NCI-H524 treated with DMSO at 0.1 percent for 48 hours (cell line): Measurements from ENCODE around the gene FAM227B.
"Not testable (repeated sequence)": the region's sequence is repeated elsewhere in the genome, so short reads cannot be mapped to it uniquely, and the experiment has no call there.

Experiments used
- DNase-seq: peaks from one replicate; lab custom pipeline; 2025; lab: John Stamatoyannopoulos, UW

The FAM227B gene

DNA sequence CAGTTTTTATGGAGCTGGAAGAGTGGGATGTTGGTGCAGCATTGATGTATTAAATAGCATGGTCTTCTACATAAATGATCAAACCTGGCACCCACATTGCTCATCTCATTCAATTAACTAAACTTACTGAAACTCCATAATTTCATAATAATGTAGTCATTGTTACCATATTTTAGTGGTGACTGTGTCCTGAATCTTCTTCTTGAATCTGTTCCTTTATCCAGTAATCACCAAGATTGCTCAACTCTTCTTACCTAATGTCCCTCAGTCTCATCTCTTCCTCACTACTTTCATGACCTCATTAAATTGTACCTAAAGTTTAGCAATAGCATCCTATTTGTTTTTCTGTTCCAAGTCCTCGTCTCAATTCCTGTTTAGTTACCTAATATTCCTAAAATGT is 127.8 kb downstream of the FAM227B start:
- DNase-seq: no peak

DNA sequence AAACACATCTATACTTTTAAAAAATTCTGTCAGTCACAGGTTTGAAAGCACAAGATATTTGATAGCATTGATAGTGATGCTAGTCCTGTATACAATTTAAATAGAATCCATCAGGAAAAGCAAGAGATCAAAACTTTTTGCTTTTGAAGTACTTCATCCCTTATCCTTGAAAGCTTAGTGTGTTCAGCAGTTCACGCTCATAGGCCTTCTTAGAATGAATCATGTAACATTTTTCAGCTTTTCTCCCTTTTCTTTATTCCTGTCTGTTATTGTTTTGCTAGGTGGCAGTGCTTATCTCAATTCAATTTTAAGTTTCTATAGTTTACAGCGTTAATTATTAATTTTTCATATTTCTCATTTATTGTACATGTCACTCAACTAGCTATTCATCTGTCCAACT is 128.5 kb downstream of the FAM227B start:
- no peak for DNase-seq

DNA sequence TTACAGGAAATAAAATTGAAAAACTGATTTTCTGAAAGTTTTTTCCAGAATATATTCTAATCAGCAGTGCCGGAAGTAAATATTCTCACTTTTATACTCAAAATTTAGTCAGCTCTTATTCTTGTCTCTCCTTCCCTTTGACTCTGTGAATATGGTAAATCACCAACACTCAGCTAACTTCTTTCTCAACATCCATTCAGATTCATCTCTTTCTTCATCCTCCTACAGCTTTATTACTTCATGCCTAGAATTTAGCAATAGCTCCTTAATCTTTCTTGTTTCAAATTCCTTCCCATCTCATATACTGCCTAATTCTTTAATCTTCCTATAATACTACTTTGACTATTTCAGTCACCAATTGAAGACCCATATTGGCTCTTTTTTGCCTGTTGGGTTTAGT is 129.7 kb downstream of the FAM227B start:
- DNase-seq: no peak

DNA sequence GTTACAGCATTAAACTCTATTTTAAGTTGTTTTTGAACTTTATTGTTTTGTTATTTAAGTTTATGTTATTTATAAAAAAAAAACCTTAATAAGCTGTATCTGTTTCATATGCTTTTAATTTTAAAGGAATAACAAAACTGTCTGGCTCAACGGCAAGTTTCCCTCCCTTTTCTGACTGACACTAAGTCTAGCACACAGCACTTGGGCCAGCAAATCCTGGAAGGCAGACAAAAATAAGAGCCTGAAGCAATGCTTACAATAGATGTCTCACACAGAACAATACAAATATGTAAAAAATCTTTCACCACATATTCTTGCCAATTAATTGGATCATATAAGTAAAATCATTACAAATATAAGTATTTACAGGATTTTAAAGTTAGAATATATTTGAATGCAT is 135.2 kb downstream of the FAM227B start:
- DNase-seq: not testable (repeated sequence)

DNA sequence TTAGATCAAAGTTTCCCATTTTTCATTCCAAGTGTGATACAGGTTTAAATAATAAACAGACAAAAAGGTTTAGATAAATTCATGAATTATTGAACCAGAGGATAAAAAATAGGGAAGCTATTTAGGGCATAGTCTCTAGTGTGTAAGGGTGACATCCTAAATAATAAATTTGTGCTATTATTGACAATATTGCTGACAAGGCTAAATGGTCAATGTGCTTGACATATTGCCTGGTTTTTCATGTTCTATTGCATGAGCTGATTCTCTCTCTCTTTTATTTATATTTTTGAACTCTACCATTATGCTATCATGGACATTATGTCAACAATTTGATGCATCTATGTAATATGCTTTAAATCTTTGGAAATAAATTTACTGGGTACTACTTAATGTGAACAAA is 141.6 kb downstream of the FAM227B start:
- DNase-seq: not testable (repeated sequence)

DNA sequence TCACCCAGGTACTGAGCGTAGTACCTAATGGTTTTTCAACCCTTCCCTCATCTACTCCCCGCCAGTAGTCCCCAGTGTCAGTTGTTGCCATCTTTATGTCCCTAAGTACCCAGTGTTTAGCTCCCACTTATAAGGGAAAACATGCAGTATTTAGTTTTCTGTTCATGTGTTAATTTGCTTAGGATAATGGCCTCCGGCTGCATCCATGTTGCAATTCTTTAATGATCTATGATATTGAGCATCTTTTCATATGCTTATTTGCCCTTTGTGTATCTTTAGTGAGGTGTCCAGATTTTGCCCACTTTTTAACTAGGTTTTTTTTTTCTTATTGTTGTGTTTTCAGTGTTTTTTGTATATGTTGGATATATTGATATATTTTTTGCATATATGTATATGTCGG is 142.6 kb downstream of the FAM227B start:
- not testable (repeated sequence) for DNase-seq

DNA sequence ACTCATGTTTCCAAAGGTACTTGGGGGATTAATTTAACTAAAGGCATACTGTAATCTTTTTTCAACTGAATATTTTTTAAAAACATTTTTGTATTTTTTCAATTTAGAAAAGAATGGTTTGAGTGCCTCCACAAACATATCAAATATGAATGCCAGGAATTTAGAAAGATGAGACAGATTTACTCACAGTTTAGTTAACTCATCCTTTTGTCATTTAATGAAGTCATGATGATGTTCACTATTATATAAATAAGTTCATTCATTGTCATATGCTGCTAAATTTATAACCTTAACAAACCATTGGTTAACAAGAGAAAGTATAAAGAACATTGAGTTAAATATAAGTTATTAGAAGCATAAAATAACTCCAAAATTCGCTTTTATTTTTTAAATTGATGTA is 147.6 kb downstream of the FAM227B start:
- DNase-seq: no peak

DNA sequence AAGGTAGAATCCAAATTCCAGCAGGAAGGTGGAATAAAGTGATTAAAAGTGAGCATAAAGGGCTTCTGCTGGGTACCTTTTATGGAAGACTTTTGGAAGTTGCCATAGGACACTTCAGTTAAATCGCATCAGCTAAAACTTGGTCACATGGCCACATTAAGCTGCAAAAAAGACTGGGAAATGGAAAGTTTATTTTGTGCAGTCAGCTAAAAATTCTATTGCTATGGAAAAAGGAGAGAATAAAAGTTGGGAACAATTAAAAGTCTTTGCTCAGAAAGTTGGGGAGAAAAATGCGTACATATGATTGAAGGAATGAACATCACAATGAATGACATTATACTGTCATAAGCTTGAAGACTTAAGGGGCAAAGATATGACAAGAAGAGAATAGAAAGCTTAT is 148.3 kb downstream of the FAM227B start:
- DNase-seq: no peak

DNA sequence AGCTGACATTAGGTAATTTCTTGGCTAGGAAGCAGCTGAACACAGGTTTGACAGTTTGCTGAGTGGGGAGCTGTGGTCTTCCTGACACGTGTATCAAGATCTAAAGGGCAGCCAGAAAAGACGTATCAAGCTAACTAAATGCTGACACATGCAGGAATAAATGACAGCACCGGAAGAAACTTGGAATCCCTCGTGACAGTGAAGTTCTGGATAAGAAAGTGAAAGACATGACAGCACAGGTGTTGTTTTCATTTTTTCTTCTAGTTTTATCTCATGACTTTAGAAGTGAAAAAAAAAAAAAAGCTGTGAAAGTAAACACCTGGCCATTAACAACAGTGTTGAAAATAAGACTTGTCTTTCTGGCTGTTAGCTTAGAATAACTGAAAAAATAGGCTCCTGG is 148.9 kb downstream of the FAM227B start:
- no peak for DNase-seq

DNA sequence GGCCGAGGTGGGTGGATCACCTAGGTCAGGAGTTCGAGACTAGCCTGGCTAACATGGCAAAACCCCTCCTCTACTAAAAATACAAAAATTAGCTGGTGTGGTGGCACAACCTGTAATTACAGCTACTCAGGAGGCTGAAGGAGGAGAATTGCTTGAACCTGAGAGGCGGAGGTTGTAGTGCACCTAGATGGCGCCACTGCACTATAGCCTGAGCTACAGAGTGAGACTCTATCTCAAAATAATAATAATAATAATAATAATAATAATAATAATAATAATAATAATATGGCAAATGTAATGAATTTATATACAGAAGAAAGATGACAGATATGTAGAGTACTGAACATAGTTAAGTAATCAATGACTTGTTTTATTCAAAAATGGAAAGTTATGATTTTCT is 149.4 kb downstream of the FAM227B start:
- DNase-seq: not testable (repeated sequence)

DNA sequence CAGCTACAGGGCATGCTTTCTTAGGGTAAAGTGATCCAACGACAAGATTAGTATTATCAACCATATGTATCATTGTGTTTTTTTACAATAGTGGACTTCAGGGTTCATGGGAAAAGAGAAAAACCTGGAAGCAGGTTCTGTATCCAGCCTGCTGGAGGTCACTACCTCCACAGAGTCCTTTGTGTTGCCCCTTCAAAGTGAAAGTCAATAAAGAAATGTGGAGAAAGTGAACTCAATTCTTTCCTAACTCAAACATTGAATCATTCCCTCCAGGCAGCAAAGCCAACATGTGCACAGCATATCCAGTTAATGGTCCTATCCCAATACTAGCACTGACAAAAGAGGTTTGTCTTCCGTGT is 152.2 kb downstream of the FAM227B start:
- no peak for DNase-seq

DNA sequence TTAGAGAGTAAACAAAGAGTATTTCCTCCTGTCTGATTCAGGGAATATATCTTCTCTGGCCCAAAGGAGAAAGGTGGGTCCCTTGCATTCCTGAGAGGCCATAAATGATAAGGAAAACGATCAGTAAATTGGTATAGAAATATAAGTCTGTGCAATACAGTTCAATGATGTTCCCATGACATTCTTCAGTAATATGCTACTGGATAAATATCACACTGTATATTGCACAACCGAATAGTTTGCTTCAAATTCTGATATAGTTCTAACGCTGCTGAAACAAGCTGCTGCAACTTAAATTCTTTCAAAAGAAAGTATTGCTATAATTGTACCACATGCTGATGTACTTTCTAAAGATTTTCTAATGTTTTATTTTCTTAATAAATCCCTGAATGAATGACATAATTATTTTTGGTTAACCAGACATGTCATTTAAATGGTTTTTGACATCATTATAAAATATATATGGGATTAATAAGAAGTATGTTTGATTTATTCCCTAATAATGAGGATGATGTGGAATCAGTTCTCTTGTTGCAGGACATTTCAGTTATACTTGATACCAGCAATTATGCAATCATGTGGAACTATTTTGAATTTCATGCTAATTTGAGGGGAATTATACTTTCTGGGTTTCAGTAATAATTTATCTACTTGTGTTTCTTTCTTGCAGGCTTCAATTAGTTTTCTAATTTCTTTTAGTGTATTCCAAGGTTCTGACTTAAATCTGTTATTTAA is 152.7 kb downstream of the FAM227B start:
- no peak for DNase-seq

DNA sequence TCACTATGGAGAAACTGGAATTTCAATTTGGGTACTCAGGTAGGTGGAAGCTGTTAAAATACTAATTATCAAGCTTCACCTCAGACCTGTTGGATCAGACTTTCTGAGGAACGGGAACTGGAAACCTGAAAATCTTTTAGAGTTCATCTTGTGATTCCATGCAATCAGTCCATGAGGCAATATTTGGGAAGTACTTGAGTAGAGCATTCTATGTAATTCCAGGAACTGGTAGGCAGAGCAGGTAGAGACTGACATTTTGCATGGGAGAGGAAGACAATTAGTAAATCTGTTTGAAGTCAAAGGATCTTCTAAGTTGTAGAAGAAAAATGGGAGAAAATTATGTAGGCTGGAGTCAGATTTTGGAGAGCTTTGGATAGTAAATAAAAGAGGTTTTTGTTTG is 154.5 kb downstream of the FAM227B start:
- no peak for DNase-seq

DNA sequence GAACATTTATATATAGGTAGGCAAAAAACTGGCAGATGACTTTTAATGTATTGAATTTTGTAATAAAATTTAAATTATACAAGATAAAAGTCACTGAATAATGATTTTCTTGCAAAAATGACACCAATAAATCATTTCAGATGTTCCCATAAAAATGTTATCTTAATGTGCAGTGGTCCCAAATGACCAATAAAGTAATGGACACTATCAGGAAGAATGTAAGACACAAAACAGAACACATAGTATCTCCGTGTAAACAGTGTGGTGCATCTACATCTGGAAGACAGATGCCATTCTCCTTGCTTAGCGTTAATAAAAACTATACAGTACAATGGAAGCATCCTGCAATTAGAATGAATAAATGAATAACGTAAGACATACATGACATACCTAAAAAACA is 156.1 kb downstream of the FAM227B start:
- DNase-seq: no peak

DNA sequence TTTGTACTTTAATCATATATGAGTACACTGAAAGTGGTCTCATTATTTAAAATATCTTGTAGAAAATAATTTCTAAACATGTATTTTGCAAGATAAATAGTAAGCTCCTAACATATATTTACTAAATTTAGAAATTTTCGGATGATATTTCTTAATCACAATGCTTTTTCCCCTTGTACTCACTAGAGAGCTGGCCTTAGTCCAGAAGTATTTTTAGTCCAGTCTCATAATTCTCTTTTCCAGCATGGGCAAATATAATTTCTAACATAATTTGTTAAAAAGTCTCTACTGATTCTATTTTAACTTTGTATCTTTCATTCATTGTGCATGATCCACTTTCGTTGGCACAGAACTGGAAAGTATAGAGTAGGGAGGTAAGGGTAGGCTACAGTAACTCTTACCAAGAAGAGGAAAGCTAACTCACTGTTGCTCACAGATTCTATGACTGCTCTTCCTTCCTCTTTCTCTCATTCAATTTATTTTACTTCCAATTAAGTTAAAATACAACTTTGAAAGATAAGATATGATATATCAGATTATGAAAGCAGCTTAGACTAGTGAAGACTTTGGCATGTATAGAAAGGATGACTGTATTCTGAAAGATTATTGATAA is 158.3 kb downstream of the FAM227B start:
- DNase-seq: no peak

DNA sequence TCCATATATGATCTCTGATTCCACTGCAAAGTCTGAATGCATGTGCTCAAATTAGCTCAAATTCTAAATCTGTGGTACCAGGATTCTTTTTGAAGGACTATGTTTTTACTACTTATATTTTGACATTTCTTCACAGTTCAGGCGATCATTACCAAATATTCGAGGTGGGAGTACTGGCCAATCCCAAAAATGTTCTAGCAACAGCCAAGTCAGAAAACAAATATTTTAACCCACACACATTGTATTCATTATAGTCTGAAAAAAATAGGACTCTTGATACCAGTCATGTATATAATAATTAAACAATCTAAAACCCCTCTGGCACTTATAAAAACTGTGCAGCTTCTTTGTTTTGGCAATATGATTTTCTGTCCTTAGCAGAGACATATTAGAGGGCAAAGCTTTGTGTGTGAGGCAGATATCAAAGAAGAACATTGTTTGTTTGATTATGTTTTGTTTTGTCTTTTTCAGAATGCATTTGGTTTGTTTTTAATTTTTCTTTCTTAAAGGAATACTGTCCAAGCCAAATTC is 160.1 kb downstream of the FAM227B start:
- no peak for DNase-seq

DNA sequence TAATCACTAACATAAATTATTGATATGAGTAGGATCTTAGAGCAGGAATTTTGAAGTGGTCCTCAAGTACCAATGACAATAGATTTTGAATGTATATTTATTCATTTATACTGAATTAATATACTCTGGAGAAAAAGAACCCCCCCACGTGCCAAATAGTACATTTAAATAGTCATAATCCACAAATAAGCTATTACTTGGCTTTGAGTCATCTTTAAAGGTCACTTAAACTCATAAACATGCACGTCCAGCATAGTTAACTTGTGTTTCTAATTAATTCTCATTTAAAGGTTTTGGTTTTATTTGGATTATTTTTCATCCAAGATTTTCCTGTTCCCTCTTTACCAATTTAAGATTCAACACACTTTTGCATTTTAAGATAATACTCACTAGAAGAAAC is 162.5 kb downstream of the FAM227B start:
- no peak for DNase-seq

DNA sequence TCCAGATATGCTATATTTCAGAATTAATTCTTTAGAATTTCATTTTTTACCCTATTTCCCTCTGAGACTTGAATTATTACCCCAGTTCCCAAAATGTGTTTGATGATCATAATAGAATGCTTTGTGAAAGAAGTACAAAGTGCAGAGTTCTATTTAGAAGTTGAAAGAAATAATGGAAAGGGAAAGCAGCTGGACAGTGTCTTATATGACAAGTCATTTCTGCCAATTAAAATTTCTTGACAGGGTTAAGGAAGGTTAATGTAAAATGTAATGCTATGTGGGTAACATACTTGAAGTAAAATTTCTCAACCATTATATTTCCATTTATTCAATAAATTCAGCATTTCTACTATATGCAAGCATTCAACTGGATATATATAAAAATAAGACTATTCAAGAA is 164.5 kb downstream of the FAM227B start:
- no peak for DNase-seq

DNA sequence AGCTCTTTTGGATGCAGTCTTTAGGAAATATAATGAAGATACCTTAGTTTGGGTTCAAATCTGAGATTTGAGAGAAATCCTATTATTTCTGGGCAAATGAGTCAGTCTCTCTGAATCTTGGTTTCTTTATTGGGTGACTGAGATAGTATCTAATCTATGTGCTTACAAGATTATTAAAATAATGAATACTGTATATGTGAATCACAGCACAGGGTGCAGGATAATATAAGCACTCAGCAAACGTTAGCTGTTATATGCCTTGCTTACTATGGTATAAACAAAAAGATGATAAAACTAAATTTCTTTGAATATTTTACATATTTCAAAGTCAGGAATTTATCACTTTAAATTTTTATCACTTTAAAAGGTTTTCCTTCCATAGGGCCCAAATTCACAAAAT is 168.0 kb downstream of the FAM227B start:
- DNase-seq: no peak

DNA sequence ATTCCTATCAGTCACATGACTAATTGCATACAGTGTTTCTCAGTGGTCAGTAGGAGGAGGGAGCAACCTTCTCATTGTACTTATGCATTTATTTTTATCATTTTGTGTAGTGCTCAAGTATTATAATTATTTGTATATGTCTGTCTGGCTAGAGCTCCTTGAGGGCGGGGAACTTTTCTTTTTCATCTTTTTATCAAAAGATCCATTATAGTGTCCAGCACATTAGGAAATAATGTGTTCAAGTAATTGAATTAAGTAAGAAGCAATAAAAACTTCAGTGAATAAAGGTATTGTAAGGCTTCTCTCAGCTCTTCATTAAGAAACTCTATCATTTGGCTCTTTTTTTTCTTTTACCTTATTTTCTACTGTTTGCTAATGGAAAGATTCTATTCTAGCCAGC is 178.8 kb downstream of the FAM227B start:
- DNase-seq: no peak

DNA sequence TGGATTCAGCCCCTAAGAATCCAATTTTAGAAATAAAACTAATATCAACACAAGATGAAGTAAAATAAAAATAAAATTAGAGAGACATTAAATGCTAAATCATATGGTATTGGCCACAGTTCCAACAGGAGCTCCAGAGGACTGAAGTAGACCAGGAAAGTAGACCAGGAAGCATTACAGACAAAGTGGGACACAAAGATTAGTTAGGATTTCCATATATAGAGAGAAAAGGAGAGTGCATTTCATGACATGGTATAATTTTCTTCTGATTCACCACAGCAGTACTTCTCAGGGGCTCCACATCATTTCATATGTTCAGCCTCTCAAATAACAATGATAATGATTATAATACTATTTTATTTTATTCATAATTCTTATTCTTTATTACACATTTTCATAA is 179.3 kb downstream of the FAM227B start:
- no peak for DNase-seq

DNA sequence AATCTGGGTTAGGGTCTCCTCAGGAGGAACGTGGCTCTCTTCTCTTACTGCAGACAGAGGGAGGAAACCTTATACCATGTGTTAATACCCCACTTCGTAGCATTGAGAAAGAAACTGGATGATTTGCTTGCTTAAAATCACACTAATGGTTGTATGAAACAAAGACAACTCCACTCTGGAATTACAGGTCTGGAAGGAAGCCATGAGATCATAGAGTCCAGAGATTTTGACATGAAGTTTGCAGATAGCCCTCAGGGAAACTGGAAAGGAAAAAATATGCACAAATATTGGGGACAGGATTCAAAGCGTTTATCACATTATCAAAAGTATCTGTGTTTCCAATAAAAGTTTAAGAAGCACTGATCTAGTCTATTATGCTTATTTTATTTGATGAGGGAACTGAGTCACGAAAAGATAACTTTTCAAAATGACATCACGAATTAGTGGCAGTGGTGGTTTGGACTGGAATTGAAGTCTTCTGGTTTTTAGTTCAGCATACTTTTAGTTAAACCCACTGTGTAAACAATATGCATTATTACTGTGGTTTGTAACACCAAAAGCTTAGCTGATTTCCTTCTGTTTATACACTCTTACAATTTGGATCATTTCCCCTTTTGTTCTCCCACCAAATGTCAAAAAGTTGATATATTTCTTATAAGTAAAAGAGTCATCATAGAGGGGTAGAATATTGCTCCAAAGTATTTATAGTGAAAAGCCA is 180.8 kb downstream of the FAM227B start:
- no peak for DNase-seq

DNA sequence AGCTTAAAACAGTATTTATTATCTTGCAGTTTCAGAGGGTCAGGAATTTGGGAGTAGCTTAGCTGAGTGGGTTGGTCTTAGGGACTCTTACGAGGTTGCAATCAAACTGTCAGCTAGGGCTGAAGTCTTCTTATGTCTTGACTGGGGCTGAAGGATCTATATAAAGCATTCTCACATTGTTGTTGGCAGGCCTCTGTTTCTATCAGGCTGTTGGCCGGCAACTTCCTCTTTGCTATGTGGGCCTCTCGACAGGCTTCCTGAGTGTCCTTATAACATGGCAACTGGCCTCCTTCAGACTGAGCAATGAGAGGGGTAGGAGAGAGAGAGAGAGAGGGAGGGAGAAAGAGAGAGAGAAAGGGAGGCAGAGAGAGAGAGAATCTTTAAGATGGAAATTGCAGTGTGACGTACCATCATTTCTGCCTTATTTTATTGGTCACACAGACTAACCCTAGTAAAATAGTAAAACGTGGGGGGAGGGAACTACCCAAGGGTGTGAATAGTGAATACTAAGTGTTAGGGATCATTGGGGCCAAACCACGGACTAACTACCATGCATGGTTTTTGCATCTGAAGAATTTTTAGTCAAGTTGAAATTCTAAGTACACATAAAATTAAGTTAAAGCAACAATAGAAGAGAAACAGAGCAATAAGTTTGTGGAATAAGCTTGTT is 181.5 kb downstream of the FAM227B start:
- DNase-seq: no peak
